DOHH2 (cell line): ENCODE measurements around the gene NRGN.

ENCODE experiments used
- H3F3A ChIP-seq: fragments of 200-600 bp; sonication (generic), shearing (Covaris generic); 2 replicates; pipeline ENCODE4 v1.6.0; 2016; ENCODE audit warnings: antibody characterized with exemption, mild to moderate bottlenecking; ENCODE audit not compliant: control insufficient read depth, insufficient read depth
- H3K27ac ChIP-seq: fragments of 200-600 bp; sonication (generic); 2 replicates; pipeline ENCODE4 v1.5.1; 2014; ENCODE audit warnings: low read depth, mild to moderate bottlenecking, low read length, moderate library complexity
- H3K27me3 ChIP-seq: fragments of 200-600 bp; sonication (generic); 2 replicates; pipeline ENCODE4 v1.6.1; 2014; ENCODE audit warnings: mild to moderate bottlenecking, low read length, mixed read lengths; ENCODE audit not compliant: control insufficient read depth
- H3K36me3 ChIP-seq: fragments of 200-600 bp; sonication (generic); 2 replicates; pipeline ENCODE4 v1.6.1; 2014; ENCODE audit warnings: mild to moderate bottlenecking, low read length, moderate library complexity, mixed read lengths; ENCODE audit not compliant: control insufficient read depth
- H3K4me1 ChIP-seq: fragments of 200-600 bp; sonication (generic); 2 replicates; pipeline ENCODE4 v1.6.1; 2014; ENCODE audit warnings: mild to moderate bottlenecking, low read length, mixed read lengths; ENCODE audit not compliant: control insufficient read depth
- H3K4me2 ChIP-seq: fragments of 200-600 bp; sonication (generic); 2 replicates; pipeline ENCODE4 v1.6.0; 2014; ENCODE audit warnings: mild to moderate bottlenecking, low read length, moderate library complexity
- H3K4me3 ChIP-seq: fragments of 200-600 bp; sonication (generic); 2 replicates; pipeline ENCODE4 v1.5.1; 2014; ENCODE audit warnings: mild to moderate bottlenecking, low read length, mixed read lengths
- H3K79me2 ChIP-seq: fragments of 200-600 bp; sonication (generic); 2 replicates; pipeline ENCODE4 v1.6.1; 2014; ENCODE audit warnings: mild to moderate bottlenecking, low read length, mixed read lengths; ENCODE audit not compliant: control insufficient read depth
- H3K9me2 ChIP-seq: fragments of 200-600 bp; sonication (generic); replicated peaks from 2 replicates; pipeline ENCODE4 v1.6.1; 2014; ENCODE audit warnings: mild to moderate bottlenecking, low read length, mixed read lengths; ENCODE audit not compliant: control insufficient read depth
- H3K9me3 ChIP-seq: fragments of 200-600 bp; sonication (generic); 2 replicates; pipeline ENCODE4 v1.6.1; 2014; ENCODE audit warnings: antibody characterized with exemption, low read length, mixed read lengths; ENCODE audit not compliant: control insufficient read depth, insufficient read depth
- H4K20me1 ChIP-seq: fragments of 200-600 bp; sonication (generic); 2 replicates; pipeline ENCODE4 v1.6.0; 2014; ENCODE audit warnings: low read depth, mild to moderate bottlenecking, antibody characterized with exemption, low read length, moderate library complexity; ENCODE audit not compliant: control insufficient read depth, insufficient read depth
- CTCF ChIP-seq: fragments of 200-600 bp; sonication (generic); IDR thresholded peaks from one replicate; pipeline ENCODE4 v1.5.1; 2014; ENCODE audit warnings: antibody characterized with exemption, mild to moderate bottlenecking, low read depth, low read length; ENCODE audit not compliant: poor library complexity, severe bottlenecking
- EZH2phosphoT487 ChIP-seq: fragments of 200-600 bp; sonication (generic); IDR thresholded peaks from 2 replicates; pipeline ENCODE4 v1.6.1; 2017; ENCODE audit warnings: borderline replicate concordance, mild to moderate bottlenecking, antibody characterized with exemption, low read length, moderate library complexity, mixed read lengths

The NRGN gene

GRCh38 chr11:124739479-124740276 is at the start of gene NRGN:
Gene NRGN (plus strand): TSS chr11:124739942. CDS start chr11:124740085, 143 bp downstream.
- TF ChIP-seq CTCF: no peak
- TF ChIP-seq EZH2phosphoT487: no peak
- H3K27me3 ChIP-seq: peaks cover 18% of the 10 kb centered on the region
- H3K9me3 ChIP-seq: no peaks in the 10 kb centered on the region
- H3K4me1 ChIP-seq: peaks cover 42% of the 10 kb centered on the region
- no peaks in the 10 kb centered on the region for H3K36me3 ChIP-seq
- 0 out of 2 replicates have a peak, but pooled peaks cover 3% of the 10 kb centered on the region for H3F3A ChIP-seq
- H3K4me3 ChIP-seq: peak within 1 kb of the TSS; percentile 94
- no peaks in the 10 kb centered on the region for H3K9me2 ChIP-seq
- H3K4me2 ChIP-seq: peak within 1 kb of the TSS; percentile 98
- no peak within 1 kb of the TSS for H3K27ac ChIP-seq
- H4K20me1 ChIP-seq: no peaks in the 10 kb centered on the region
- peaks cover 18% of the 10 kb centered on the region for H3K79me2 ChIP-seq

GRCh38 chr11:124693142-124693541 is 46.6 kb upstream of the NRGN start:
- H4K20me1 ChIP-seq: no peaks in the 10 kb centered on the region
- no peaks in the 10 kb centered on the region for H3F3A ChIP-seq
- H3K4me3 ChIP-seq: no peak overlapping the region
- H3K79me2 ChIP-seq: no peaks in the 10 kb centered on the region
- no peaks in the 10 kb centered on the region for H3K4me1 ChIP-seq
- H3K9me3 ChIP-seq: no peaks in the 10 kb centered on the region
- TF ChIP-seq CTCF (no peak), EZH2phosphoT487 (no peak)
- no peak overlapping the region for H3K4me2 ChIP-seq
- no peak overlapping the region for H3K27ac ChIP-seq
- H3K9me2 ChIP-seq: no peaks in the 10 kb centered on the region
- H3K36me3 ChIP-seq: no peaks in the 10 kb centered on the region
- H3K27me3 ChIP-seq: no peaks in the 10 kb centered on the region

GRCh38 chr11:124699547-124699946 is 40.2 kb upstream of the NRGN start:
- Histone ChIP-seq H3K9me2 (no peaks in the 10 kb centered on the region), H3K79me2 (no peaks in the 10 kb centered on the region), H3K4me3 (no peak overlapping the region), H3K4me2 (no peak overlapping the region), H3K36me3 (no peaks in the 10 kb centered on the region), H3K9me3 (no peaks in the 10 kb centered on the region; the same call in 1 of the 2 replicates), H3K4me1 (peaks cover 11% of the 10 kb centered on the region), H3K27me3 (no peaks in the 10 kb centered on the region), H4K20me1 (no peaks in the 10 kb centered on the region), H3F3A (no peaks in the 10 kb centered on the region), H3K27ac (no peak overlapping the region)
- no peak for TF ChIP-seq EZH2phosphoT487

- Histone ChIP-seq H3K27ac (no peak overlapping the region), H3K9me3 (no peaks in the 10 kb centered on the region; the same call in 1 of the 2 replicates), H3K4me1 (peaks cover 11% of the 10 kb centered on the region), H3K9me2 (no peaks in the 10 kb centered on the region), H3F3A (no peaks in the 10 kb centered on the region), H3K4me3 (no peak overlapping the region), H3K4me2 (no peak overlapping the region), H3K27me3 (no peaks in the 10 kb centered on the region), H4K20me1 (no peaks in the 10 kb centered on the region), H3K79me2 (no peaks in the 10 kb centered on the region), H3K36me3 (no peaks in the 10 kb centered on the region)
- TF ChIP-seq CTCF (no peak), EZH2phosphoT487 (no peak)
Measured at GRCh38 chr11:124700028-124700427, 39.7 kb upstream of the NRGN start.
